NT2/D1 (cell line): ENCODE measurements around the gene TMEM114.
A peak's percentile ranks its signal among the peaks of the same experiment; 100 is the strongest.

ENCODE experiments used
- DNase-seq: peaks from one replicate; pipeline ENCODE4 v3.0.0-alpha.2; 2011; ENCODE audit warnings: low read depth, low spot score
- H3K27me3 ChIP-seq: 2 replicates; pipeline ENCODE4 v1.6.0; 2011; ENCODE audit warnings: mild to moderate bottlenecking; ENCODE audit not compliant: insufficient read length, insufficient read depth
- H3K36me3 ChIP-seq: 2 replicates; pipeline ENCODE4 v1.6.1; 2011; ENCODE audit warnings: mild to moderate bottlenecking, low read length, mixed read lengths; ENCODE audit not compliant: insufficient read depth, insufficient read length
- H3K4me1 ChIP-seq: 2 replicates; pipeline ENCODE4 v1.5.1; 2011; ENCODE audit not compliant: insufficient read depth, insufficient read length
- H3K4me3 ChIP-seq: 2 replicates; pipeline ENCODE4 v1.5.1; 2011; ENCODE audit warnings: low read depth; ENCODE audit not compliant: insufficient read length
- H3K9ac ChIP-seq: 2 replicates; pipeline ENCODE4 v1.6.0; 2011; ENCODE audit warnings: low read depth; ENCODE audit not compliant: insufficient read length
- H3K9me3 ChIP-seq: 2 replicates; pipeline ENCODE4 v1.5.1; 2011; ENCODE audit warnings: mild to moderate bottlenecking, low read length; ENCODE audit not compliant: insufficient read depth
- SUZ12 ChIP-seq: IDR thresholded peaks from 2 replicates; pipeline ENCODE4 v1.6.1; 2011; ENCODE audit not compliant: insufficient read length, insufficient read depth; ENCODE audit errors: extremely low read depth
- YY1 ChIP-seq: IDR thresholded peaks from 2 replicates; pipeline ENCODE4 v1.6.1; 2011; ENCODE audit not compliant: insufficient read length, insufficient read depth
- ZNF274 ChIP-seq: IDR thresholded peaks from 2 replicates; pipeline ENCODE4 v1.6.1; 2011; ENCODE audit warnings: mild to moderate bottlenecking, low read depth, low read length

The TMEM114 gene

DNA sequence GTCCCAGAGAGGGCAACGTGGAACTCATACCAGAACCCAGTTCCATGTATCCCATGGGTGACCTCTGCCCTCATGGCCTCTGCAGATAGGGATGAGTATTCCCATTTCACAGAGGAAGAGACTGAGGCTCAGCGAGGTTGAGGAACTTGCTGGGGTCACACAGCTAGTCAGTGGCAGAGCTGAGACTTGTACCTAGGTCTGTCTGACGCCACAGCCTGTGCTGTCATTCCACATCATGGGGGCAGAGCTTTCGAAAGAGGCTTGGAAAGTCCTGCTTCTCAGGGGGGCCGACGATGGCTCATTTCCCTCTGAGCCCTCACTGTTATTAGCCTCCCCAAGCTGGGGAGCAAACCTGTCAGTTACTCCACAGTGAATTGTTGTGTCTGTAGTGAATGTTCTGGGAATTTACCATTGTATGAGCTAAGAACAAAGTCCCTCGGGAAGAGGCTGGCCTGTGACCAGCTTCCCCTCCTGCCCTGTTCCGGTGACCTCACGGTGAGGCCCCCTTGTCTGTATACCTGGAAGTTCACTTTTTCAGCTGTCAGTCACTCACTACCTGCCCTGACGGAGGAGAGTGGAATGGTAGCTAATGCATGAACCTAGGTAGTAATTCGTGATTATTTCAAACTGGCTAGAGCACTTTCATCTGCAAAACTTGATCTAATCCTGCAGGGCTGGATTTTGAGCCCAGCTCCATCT lies 40.1 kb upstream of the TMEM114 start:
- no peak for TF ChIP-seq YY1
- no peak for TF ChIP-seq SUZ12
- TF ChIP-seq ZNF274, result no peak
- H3K27me3 ChIP-seq, result no peaks in the 10 kb centered on the region
- no peak overlapping the region for H3K4me3 ChIP-seq
- peaks cover 6% of the 10 kb centered on the region for H3K4me1 ChIP-seq
- H3K9ac ChIP-seq, result no peak overlapping the region
- no peak for DNase-seq
- no peaks in the 10 kb centered on the region for H3K9me3 ChIP-seq
- peaks cover 97% of the 10 kb centered on the region for H3K36me3 ChIP-seq

DNA sequence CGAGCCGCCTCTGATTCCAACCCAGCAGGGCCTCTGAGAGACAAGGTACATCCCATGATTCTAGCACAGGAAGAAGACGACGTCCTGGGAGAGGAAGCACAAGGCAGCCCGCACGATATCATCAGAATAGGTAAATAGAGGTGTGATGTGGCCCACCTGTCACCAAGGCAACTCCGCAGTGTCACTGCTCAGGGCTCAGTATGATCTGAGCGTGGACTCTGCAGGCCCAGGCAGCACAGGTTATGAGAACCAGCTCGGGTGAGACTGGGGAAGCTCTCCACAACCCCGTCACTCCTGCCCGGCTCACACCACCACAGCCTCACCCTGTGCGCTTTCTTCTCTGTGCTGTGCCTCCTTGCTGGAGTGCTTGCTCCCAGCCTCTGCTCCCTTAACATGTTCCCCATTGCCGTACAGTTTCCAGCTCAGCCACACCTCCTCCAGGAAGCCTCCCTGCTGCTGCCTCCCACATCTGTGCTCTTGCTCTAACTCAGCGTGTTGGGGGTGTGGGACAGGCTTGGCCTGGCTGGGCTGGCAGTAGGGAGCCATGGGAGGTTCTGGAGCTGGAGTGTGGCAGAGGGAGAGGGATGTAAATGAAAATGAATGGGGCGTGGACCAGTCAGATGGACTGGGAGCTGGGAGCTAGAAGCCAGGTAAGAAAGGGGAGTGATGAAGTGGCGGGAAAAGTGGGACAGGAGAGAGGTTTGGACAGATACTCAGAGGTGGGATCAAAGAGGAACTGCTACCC lies 38.8 kb upstream of the TMEM114 start:
- Histone ChIP-seq H3K9ac (no peak overlapping the region), H3K9me3 (no peaks in the 10 kb centered on the region), H3K4me3 (no peak overlapping the region), H3K27me3 (no peaks in the 10 kb centered on the region), H3K4me1 (peaks cover 4% of the 10 kb centered on the region), H3K36me3 (peaks cover 99% of the 10 kb centered on the region)
- TF ChIP-seq SUZ12 (no peak), ZNF274 (no peak), YY1 (no peak)
- no peak for DNase-seq

DNA sequence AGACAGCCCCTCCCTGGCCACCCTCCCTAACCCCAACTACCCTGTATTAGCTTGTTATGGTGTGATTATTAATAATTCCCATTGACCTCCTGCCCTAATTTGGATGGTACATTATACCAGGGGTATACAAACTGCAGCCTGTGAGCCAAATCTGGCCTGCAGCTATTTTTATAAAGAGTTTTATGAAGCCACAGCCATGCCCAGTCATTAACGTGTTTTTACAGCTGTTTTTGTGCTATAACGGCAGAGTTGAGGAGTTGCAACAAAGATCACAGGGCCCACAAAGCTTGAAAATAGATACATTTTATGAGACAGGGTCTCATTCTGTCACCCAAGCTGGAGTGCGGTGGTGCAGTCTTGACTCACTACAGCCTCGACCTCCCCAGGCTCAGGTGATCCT lies 37.1 kb upstream of the TMEM114 start:
- no peak for TF ChIP-seq ZNF274
- TF ChIP-seq YY1, result no peak
- no peak for TF ChIP-seq SUZ12
- peaks cover 4% of the 10 kb centered on the region for H3K4me1 ChIP-seq
- H3K4me3 ChIP-seq, result no peak overlapping the region
- no peak for DNase-seq
- no peaks in the 10 kb centered on the region for H3K27me3 ChIP-seq
- no peak overlapping the region for H3K9ac ChIP-seq
- peaks cover 93% of the 10 kb centered on the region for H3K36me3 ChIP-seq
- H3K9me3 ChIP-seq, result no peaks in the 10 kb centered on the region

DNA sequence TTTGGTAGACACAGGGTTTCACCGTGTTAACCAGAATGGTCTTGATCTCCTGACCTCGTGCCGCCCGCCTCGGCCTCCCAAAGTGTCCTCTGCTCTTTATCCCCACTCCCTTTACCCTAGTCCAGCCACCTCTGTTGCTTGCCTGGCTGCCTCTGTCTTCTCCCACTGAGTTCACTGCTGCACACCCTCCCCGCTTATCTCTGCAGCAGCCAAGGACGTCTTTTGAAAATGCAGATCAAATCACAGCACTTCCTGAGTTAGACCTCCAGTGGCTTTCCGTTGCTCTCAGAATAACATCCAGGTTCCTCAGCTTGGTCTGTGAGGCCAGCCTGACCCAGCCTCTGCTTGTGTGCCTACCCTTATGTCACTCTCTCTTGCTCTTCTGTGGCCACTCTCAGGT lies 36.6 kb upstream of the TMEM114 start:
- TF ChIP-seq YY1 (no peak), SUZ12 (no peak), ZNF274 (no peak)
- no peaks in the 10 kb centered on the region for H3K9me3 ChIP-seq
- H3K9ac ChIP-seq, result no peak overlapping the region
- peaks cover 88% of the 10 kb centered on the region for H3K36me3 ChIP-seq
- no peaks in the 10 kb centered on the region for H3K27me3 ChIP-seq
- DNase-seq, result no peak
- peaks cover 4% of the 10 kb centered on the region for H3K4me1 ChIP-seq
- H3K4me3 ChIP-seq, result no peak overlapping the region

GRCh38 chr16:8625491-8626087 lies 35.3 kb upstream of the TMEM114 start:
- no peak for DNase-seq
- H3K9me3 ChIP-seq, result no peaks in the 10 kb centered on the region
- no peak overlapping the region for H3K9ac ChIP-seq
- no peak overlapping the region for H3K4me3 ChIP-seq
- no peaks in the 10 kb centered on the region for H3K27me3 ChIP-seq
- TF ChIP-seq ZNF274, result no peak
- H3K36me3 ChIP-seq, result peaks cover 75% of the 10 kb centered on the region
- peaks cover 4% of the 10 kb centered on the region for H3K4me1 ChIP-seq

- no peak for DNase-seq
- Histone ChIP-seq H3K9ac (no peak overlapping the region), H3K4me1 (peaks cover 2% of the 10 kb centered on the region), H3K27me3 (no peaks in the 10 kb centered on the region), H3K36me3 (peaks cover 55% of the 10 kb centered on the region), H3K4me3 (no peak overlapping the region), H3K9me3 (no peaks in the 10 kb centered on the region)
- TF ChIP-seq SUZ12 (no peak), YY1 (no peak), ZNF274 (no peak)
Observed at GRCh38 chr16:8623634-8624033, 33.3 kb upstream of the TMEM114 start.

DNA sequence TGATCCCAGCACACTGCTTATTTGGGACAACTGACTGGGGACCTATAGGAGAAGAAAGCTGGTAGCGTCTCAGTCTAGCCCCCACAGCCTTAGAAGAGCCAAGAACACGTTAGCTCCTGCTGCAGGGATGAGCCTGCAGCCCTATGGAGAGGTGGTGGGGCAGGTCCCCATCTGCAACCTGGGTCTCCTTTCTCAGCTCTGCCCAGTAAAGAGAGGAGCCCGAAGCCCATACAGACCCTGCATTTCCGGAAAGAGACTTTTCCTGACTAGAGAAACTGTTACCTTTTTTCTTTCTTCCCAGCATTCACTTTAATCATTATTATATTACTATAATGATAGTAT lies 32.0 kb upstream of the TMEM114 start:
- Histone ChIP-seq H3K9me3 (no peaks in the 10 kb centered on the region), H3K4me3 (peak overlapping the region; percentile 100), H3K27me3 (no peaks in the 10 kb centered on the region), H3K4me1 (peaks cover 2% of the 10 kb centered on the region), H3K36me3 (peaks cover 42% of the 10 kb centered on the region), H3K9ac (peak overlapping the region; percentile 100)
- no peak for DNase-seq
- TF ChIP-seq YY1 (no peak), ZNF274 (no peak), SUZ12 (no peak)
